IMR-90 (cell line): ENCODE results near the gene ZNF519. TPM values are rescaled to one million over a fixed set of nuclear protein-coding genes. Genes with fewer than 3 reads are reported as not detected.

Experiments used
- ATAC-seq: fragments of 200-7000 bp; cut with Tn5 transposase; 2 replicates; pipeline ENCODE4 v1.9.1; 2020; ENCODE audit warnings: low read depth, mild to moderate bottlenecking, moderate library complexity
- BruUV-seq: library from RNA; stranded (reverse); fragments of 400-500 nt; replicated peaks from 2 replicates; lab custom pipeline; 2021; lab: Mats Ljungman, UMichigan
- CTCF ChIA-PET: fragments of 300-600 bp; formaldehyde crosslinking; extraction: SDS; loops from one replicate; lab custom pipeline; 2021; ENCODE audit warnings: antibody characterized with exemption; lab: Yijun Ruan, JAX
- POLR2A ChIA-PET: fragments of 300-600 bp; sonication (Branson Sonifier 250); formaldehyde crosslinking; loops from one replicate; lab custom pipeline; 2022; ENCODE audit warnings: antibody characterized with exemption; ENCODE audit not compliant: unreplicated experiment; lab: Charles Lee
- DNase-seq: peaks from one replicate; pipeline ENCODE4 v3.0.0; 2013
- H2AFZ ChIP-seq: replicated peaks from 2 replicates; pipeline ENCODE3; 2013; ENCODE audit warnings: low read length, mild to moderate bottlenecking; ENCODE audit not compliant: poor library complexity
- H2AK5ac ChIP-seq: 2 replicates; pipeline ENCODE4 v1.6.1; 2013; ENCODE audit warnings: low read depth, low read length, inconsistent platforms
- H2AK9ac ChIP-seq: replicated peaks from 2 replicates; pipeline ENCODE3; 2013; ENCODE audit warnings: mild to moderate bottlenecking, low read depth, low read length, moderate library complexity; ENCODE audit not compliant: poor library complexity
- H2BK120ac ChIP-seq: 2 replicates; pipeline ENCODE4 v1.6.1; 2013; ENCODE audit warnings: low read depth, low read length, inconsistent platforms
- H2BK15ac ChIP-seq: 3 replicates; pipeline ENCODE4 v1.6.1; 2013; ENCODE audit warnings: low read depth, low read length, inconsistent platforms
- H2BK20ac ChIP-seq: 2 replicates; pipeline ENCODE4 v1.6.1; 2013; ENCODE audit warnings: low read depth, mild to moderate bottlenecking, inconsistent platforms, low read length, moderate library complexity
- H2BK5ac ChIP-seq: 2 replicates; pipeline ENCODE4 v1.6.1; 2013; ENCODE audit warnings: mild to moderate bottlenecking, low read depth, low read length, inconsistent platforms; ENCODE audit not compliant: poor library complexity, severe bottlenecking
- H3K14ac ChIP-seq: replicated peaks from 2 replicates; pipeline ENCODE4 v1.6.1; 2013; ENCODE audit warnings: low read depth, low read length, inconsistent platforms
- H3K18ac ChIP-seq: 2 replicates; pipeline ENCODE4 v1.6.1; 2013; ENCODE audit warnings: low read depth, low read length, control low read depth
- H3K23ac ChIP-seq: 2 replicates; pipeline ENCODE4 v1.6.1; 2013; ENCODE audit warnings: low read depth, low read length, inconsistent platforms
- H3K27ac ChIP-seq: 2 replicates; pipeline ENCODE4 v1.5.1; 2013; ENCODE audit warnings: mild to moderate bottlenecking, control low read depth, low read length; ENCODE audit not compliant: insufficient read depth
- H3K27me3 ChIP-seq: 2 replicates; pipeline ENCODE4 v1.6.1; 2013; ENCODE audit warnings: low read length; ENCODE audit not compliant: control insufficient read depth, insufficient read depth
- H3K36me3 ChIP-seq: 2 replicates; pipeline ENCODE4 v1.6.1; 2013; ENCODE audit warnings: low read length, mixed read lengths; ENCODE audit not compliant: control insufficient read depth, insufficient read depth
- H3K4ac ChIP-seq: 2 replicates; pipeline ENCODE4 v1.6.1; 2013; ENCODE audit warnings: low read depth, low read length, inconsistent platforms
- H3K4me1 ChIP-seq: 2 replicates; pipeline ENCODE4 v1.6.1; 2013; ENCODE audit warnings: low read length, mixed read lengths; ENCODE audit not compliant: control insufficient read depth, insufficient read depth
- H3K4me2 ChIP-seq: 2 replicates; pipeline ENCODE4 v1.6.1; 2013; ENCODE audit warnings: low read depth, mild to moderate bottlenecking, control low read depth, low read length, moderate library complexity
- H3K4me3 ChIP-seq: 2 replicates; pipeline ENCODE4 v1.5.1; 2013; ENCODE audit warnings: low read depth, mild to moderate bottlenecking, control low read depth, low read length, moderate library complexity; ENCODE audit not compliant: insufficient read depth
- H3K56ac ChIP-seq: 2 replicates; pipeline ENCODE4 v1.6.1; 2013; ENCODE audit warnings: low read length, inconsistent platforms; ENCODE audit not compliant: insufficient read depth; ENCODE audit errors: extremely low read depth
- H3K79me1 ChIP-seq, 2 experiments: 2 replicates each; pipeline ENCODE4 v1.6.1; 2013; ENCODE audit warnings: low read length in 2 of 2, inconsistent platforms in 1 of 2, low read depth in 1 of 2
- H3K9ac ChIP-seq: 2 replicates; pipeline ENCODE4 v1.6.1; 2013; ENCODE audit warnings: low read depth, low read length, control low read depth
- H3K9me1 ChIP-seq: 2 replicates; pipeline ENCODE4 v1.6.1; 2013; ENCODE audit warnings: low read length, inconsistent platforms; ENCODE audit not compliant: insufficient read depth
- H3K9me3 ChIP-seq: 2 replicates; pipeline ENCODE4 v1.6.1; 2013; ENCODE audit warnings: low read length; ENCODE audit not compliant: control insufficient read depth, insufficient read depth
- H4K20me1 ChIP-seq: 2 replicates; pipeline ENCODE4 v1.6.1; 2013; ENCODE audit warnings: low read length, inconsistent platforms; ENCODE audit not compliant: insufficient read depth
- H4K5ac ChIP-seq: 2 replicates; pipeline ENCODE4 v1.6.1; 2013; ENCODE audit warnings: mild to moderate bottlenecking, low read depth, low read length, control low read depth
- H4K8ac ChIP-seq, 2 experiments: 2 replicates each; pipeline ENCODE4 v1.6.1; 2013; ENCODE audit warnings: low read depth in 2 of 2, low read length in 2 of 2, control low read depth in 1 of 2, inconsistent platforms in 1 of 2
- H4K91ac ChIP-seq: 2 replicates; pipeline ENCODE4 v1.6.1; 2013; ENCODE audit warnings: low read depth, low read length, inconsistent platforms; ENCODE audit not compliant: insufficient read depth
- BHLHE40 ChIP-seq: fragments of 150-350 bp; IDR thresholded peaks from 2 replicates; pipeline ENCODE4 v1.6.1; 2016; ENCODE audit warnings: mild to moderate bottlenecking, low read depth, low read length
- MAFK ChIP-seq: IDR thresholded peaks from 2 replicates; pipeline ENCODE4 v1.6.1; 2012; ENCODE audit warnings: low read depth, low read length, improper control_type of control experiment
- MAZ ChIP-seq: IDR thresholded peaks from 2 replicates; pipeline ENCODE4 v1.6.1; 2012; ENCODE audit warnings: low read depth, mild to moderate bottlenecking, low read length, improper control_type of control experiment, moderate library complexity, borderline replicate concordance
- NFE2L2 ChIP-seq: fragments of 150-350 bp; IDR thresholded peaks from 2 replicates; pipeline ENCODE4 v1.6.1; 2016; ENCODE audit warnings: low read depth, mild to moderate bottlenecking, low read length
- POLR2A ChIP-seq: IDR thresholded peaks from 2 replicates; pipeline ENCODE4 v1.6.1; 2012; ENCODE audit warnings: mild to moderate bottlenecking, low read depth, low read length
- RAD21 ChIP-seq: IDR thresholded peaks from 2 replicates; pipeline ENCODE4 v1.6.1; 2012; ENCODE audit warnings: low read length, improper control_type of control experiment
- RCOR1 ChIP-seq: IDR thresholded peaks from 2 replicates; pipeline ENCODE4 v1.6.1; 2012; ENCODE audit warnings: mild to moderate bottlenecking, low read length, improper control_type of control experiment; ENCODE audit not compliant: insufficient replicate concordance
- RFX5 ChIP-seq: IDR thresholded peaks from 2 replicates; pipeline ENCODE4 v1.8.0; 2012; ENCODE audit warnings: low read depth, mild to moderate bottlenecking, low read length, moderate library complexity
- SMC3 ChIP-seq: fragments of 150-350 bp; IDR thresholded peaks from 2 replicates; pipeline ENCODE4 v1.6.1; 2016; ENCODE audit warnings: low read depth, mild to moderate bottlenecking, antibody characterized with exemption, low read length, moderate library complexity
- WGBS, 2 experiments: methylation state at CpG; one replicate each; pipeline versions ENCODE4 v1.1.5 to v1.1.7; 2013; ENCODE audit warnings: missing lambda C conversion rate in 2 of 2; ENCODE audit not compliant: insufficient read length in 1 of 2; ENCODE audit errors: extremely low coverage in 2 of 2; 5-methylcytosine and 5-hydroxymethylcytosine counted together
- dilution Hi-C: fragments of 300-500 bp; cut with HindIII; formaldehyde crosslinking; loops from one replicate; pipeline ENCODE4 v1.14.3; 2018; ENCODE audit warnings: low sequenced_read_pairs; ENCODE audit not compliant: unreplicated experiment
- in situ Hi-C: fragments of 300-500 bp; cut with MboI; formaldehyde crosslinking; loops from 3 replicates; pipeline ENCODE4 v1.14.3; 2019; ENCODE audit warnings: low sequenced_read_pairs, inconsistent platforms, mixed read lengths
- intact Hi-C: fragments of 100-400 bp; cut with micrococcal nuclease; formaldehyde crosslinking; loops from 2 replicates; pipeline ENCODE4 v1.10.0; 2022
- polyA plus RNA-seq, 3 experiments: library from polyadenylated mRNA; depleted of rRNA; stranded (reverse); fragments of >200 nt; gene quantifications; 2 replicates each; pipeline ENCODE4 v1.2.3, GENCODE V29; 2012; ENCODE audit warnings: low replicate concordance in 1 of 3
- total RNA-seq: library from RNA; depleted of rRNA; stranded (reverse); fragments of >200 nt; gene quantifications from 2 replicates; pipeline ENCODE4 v1.2.3, GENCODE V29; 2012
- TF ChIP-seq, protein P1 (sequence below): conservative IDR thresholded peaks from 2 replicates; pipeline ENCODE4 v1.5.1; 2012; ENCODE audit warnings: mild to moderate bottlenecking, low read depth, low read length, improper control_type of control experiment

ZNF519 gene
- total and polyA plus RNA-seq, 2 of the 4 experiments (the other 2 are of a cell fraction), result 2.3 to 4.7 TPM

DNA sequence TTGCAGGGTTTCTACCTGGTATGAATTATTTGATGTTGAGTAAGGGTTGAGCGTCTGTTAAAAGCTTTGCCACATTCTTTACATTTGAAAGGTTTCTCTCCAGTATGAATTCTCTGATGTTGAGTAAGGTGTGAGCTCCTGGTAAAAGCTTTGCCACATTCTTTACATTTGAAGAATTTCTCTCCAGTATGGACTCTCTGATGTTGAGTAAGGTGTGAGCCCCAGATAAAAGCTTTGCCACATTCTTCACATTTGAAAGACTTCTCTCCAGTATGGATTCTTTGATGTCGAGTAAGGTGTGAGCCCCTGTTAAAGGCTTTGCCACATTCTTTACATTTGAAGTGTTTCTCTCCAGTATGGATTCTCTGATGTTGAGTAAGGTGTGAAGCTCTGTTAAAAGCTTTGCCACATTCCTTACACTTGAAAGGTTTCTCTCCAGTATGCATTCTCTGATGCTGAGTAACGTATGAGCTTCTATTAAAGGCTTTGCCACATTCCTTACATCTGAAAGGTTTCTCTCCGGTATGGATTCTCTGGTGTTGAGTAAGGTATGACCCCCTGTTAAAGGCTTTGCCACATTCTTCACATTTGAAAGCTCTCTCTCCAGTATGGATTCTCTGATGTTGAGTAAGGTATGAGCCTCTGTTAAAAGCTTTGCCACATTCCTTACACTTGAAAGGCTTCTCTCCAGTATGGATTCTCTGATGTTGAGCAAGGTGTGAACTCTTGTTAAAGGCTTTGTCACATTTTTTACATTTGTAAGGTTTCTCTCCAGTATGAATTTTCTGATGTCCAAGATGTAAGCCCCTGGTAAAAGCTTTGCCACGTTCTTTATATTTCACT is 27.1 kb downstream of the ZNF519 start:
- no peaks in the 10 kb centered on the region for H4K20me1 ChIP-seq
- H2BK5ac ChIP-seq, result no peak overlapping the region
- no peak overlapping the region for H3K9ac ChIP-seq
- no peak for DNase-seq
- H3K9me3 ChIP-seq, result peaks cover 13% of the 10 kb centered on the region; the same call in 1 of the 2 replicates
- in situ Hi-C loops (no loop called here), intact Hi-C loops (no loop called here), dilution Hi-C loops (no loop called here)
- no peak overlapping the region for H3K4ac ChIP-seq
- no peak overlapping the region for H2AK5ac ChIP-seq
- no peak overlapping the region for H2BK15ac ChIP-seq
- no peak for ATAC-seq
- no peak overlapping the region for H3K56ac ChIP-seq
- no peak overlapping the region for H4K5ac ChIP-seq
- ChIA-PET POLR2A (no interaction called here), CTCF (interaction anchor here (1.6 kb wide), 1 partner anchor 18 kb away, joined by 5 read pairs; no protein-coding TSS in a partner anchor)
- H2AFZ ChIP-seq, result no peak overlapping the region
- no peak overlapping the region for H3K23ac ChIP-seq
- H3K79me1 ChIP-seq, result no peaks in the 10 kb centered on the region
- no CpG with 5 or more reads among the region's 5 CpGs for WGBS, 2 experiments
- no peak overlapping the region for H3K4me2 ChIP-seq
- H4K8ac ChIP-seq, result no peak overlapping the region
- no peak overlapping the region for H4K91ac ChIP-seq
- H3K18ac ChIP-seq, result no peak overlapping the region
- no peak overlapping the region for H2BK120ac ChIP-seq
- H3K14ac ChIP-seq, result no peak overlapping the region
- 0 out of 2 replicates have a peak, but pooled peaks cover 2% of the 10 kb centered on the region for H3K36me3 ChIP-seq
- H3K4me3 ChIP-seq, result no peak overlapping the region
- no peaks in the 10 kb centered on the region for H3K9me1 ChIP-seq
- TF ChIP-seq NFE2L2 (no peak), BHLHE40 (no peak), POLR2A (no peak), RAD21 (no peak), SMC3 (no peak), MAZ (no peak), RCOR1 (no peak), MAFK (no peak), RFX5 (no peak)
- TF ChIP-seq, protein P1, sequence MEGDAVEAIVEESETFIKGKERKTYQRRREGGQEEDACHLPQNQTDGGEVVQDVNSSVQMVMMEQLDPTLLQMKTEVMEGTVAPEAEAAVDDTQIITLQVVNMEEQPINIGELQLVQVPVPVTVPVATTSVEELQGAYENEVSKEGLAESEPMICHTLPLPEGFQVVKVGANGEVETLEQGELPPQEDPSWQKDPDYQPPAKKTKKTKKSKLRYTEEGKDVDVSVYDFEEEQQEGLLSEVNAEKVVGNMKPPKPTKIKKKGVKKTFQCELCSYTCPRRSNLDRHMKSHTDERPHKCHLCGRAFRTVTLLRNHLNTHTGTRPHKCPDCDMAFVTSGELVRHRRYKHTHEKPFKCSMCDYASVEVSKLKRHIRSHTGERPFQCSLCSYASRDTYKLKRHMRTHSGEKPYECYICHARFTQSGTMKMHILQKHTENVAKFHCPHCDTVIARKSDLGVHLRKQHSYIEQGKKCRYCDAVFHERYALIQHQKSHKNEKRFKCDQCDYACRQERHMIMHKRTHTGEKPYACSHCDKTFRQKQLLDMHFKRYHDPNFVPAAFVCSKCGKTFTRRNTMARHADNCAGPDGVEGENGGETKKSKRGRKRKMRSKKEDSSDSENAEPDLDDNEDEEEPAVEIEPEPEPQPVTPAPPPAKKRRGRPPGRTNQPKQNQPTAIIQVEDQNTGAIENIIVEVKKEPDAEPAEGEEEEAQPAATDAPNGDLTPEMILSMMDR, result no peak
- no peak overlapping the region for H3K27ac ChIP-seq
- H3K27me3 ChIP-seq, result no peaks in the 10 kb centered on the region
- H2AK9ac ChIP-seq, result no peak overlapping the region
- H3K4me1 ChIP-seq, result no peaks in the 10 kb centered on the region
- H2BK20ac ChIP-seq, result no peak overlapping the region
- no TSS peak for BruUV-seq
